ENCODE data around the gene CYB5R2.

- no peak for TF ChIP-seq POLR2A (IDR thresholded peaks at IDR 0.05; ENCODE audit: low read length)
- TF ChIP-seq CTCF (IDR thresholded peaks at IDR 0.05) = no peak
- no peak for TF ChIP-seq MAFK (IDR thresholded peaks at IDR 0.05; ENCODE audit: partially characterized antibody)
- no peak for TF ChIP-seq REST (IDR thresholded peaks at IDR 0.05)
These were observed 882 bp downstream of the CYB5R2 start for GRCh38 chr11:7672276-7672959.

All from A549 (cell line).